Mesenteric fat pad (tissue), 1 donor: ENCODE results near the gene ILRUN. TPM values are rescaled to one million over a fixed set of nuclear protein-coding genes. Genes with fewer than 3 reads are reported as not detected.
"Not testable (repeated sequence)": the region's sequence is repeated elsewhere in the genome, so short reads cannot be mapped to it uniquely, and the experiment has no call there.

Experiments
- DNase-seq: peaks from one replicate; pipeline ENCODE4 v3.0.0-alpha.2; 2020; ENCODE audit warnings: low spot score
- long read RNA-seq: library from polyadenylated mRNA; unstranded; transcript quantifications from one replicate; pipeline ENCODE4 v2.0.0, GENCODE V29; 2020
- total RNA-seq: library from RNA; stranded (reverse); fragmentation: NEBNext Ultra II Directional; extraction: Animal tissue kit (Norgen Biotek cat#: 25700); gene quantifications from one replicate; pipeline ENCODE4 v1.2.1, GENCODE V29; 2021
- donor health status: DM: yes; HTN: yes; CAD: no.

ILRUN gene
- 85.3 TPM for total RNA-seq
- long read RNA-seq, full-length matches to known transcripts = 1 of 45 reads
- long read RNA-seq, partial matches to known transcripts = 0 of 45 reads
- long read RNA-seq, other reads (novel, unspliced or antisense) = 44 of 45 reads

DNA sequence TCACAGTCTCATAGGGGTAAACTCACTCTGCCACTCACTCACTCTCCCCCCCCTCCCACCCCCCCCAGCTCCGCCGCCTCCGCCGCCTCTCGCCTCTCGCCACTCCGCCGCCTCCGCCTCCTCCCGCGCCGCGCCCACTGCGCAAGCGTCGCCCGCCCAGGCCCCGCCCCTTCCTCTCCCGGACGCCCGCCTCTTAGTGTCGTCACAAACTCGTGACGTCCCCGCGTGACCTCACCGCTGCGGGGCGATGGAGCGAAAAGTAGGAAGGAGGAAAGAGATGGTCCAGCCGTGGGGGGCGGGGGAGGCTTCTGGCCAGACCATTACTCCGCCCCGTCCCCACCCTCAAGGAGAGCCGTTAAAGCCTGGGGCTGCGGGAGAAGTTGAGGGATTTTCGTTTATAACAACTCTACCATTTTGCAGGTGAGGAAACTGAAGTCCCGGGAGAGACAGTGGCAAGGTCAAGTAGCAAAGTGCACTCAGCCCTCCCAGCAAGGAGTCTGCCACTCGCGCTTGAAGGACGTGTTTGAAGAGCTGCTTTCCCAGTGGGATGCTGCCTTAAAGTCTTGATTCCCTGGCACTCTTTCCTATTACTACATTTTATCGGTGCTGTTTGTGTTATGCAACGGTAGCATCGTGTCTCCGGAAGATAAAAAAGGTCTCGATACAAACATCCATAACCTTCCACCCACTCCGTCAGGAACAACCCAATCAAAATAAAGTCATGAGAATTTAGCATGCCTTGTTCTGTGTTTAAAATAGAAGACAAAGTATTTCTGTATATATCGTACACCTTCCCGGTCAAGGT is at the start of gene ILRUN:
Gene ILRUN (minus strand): TSS at position 29 of the 805 bp plus-strand sequence. CDS start 164 bp downstream, outside the sequence.
- DNase-seq = peak; percentile 100

DNA sequence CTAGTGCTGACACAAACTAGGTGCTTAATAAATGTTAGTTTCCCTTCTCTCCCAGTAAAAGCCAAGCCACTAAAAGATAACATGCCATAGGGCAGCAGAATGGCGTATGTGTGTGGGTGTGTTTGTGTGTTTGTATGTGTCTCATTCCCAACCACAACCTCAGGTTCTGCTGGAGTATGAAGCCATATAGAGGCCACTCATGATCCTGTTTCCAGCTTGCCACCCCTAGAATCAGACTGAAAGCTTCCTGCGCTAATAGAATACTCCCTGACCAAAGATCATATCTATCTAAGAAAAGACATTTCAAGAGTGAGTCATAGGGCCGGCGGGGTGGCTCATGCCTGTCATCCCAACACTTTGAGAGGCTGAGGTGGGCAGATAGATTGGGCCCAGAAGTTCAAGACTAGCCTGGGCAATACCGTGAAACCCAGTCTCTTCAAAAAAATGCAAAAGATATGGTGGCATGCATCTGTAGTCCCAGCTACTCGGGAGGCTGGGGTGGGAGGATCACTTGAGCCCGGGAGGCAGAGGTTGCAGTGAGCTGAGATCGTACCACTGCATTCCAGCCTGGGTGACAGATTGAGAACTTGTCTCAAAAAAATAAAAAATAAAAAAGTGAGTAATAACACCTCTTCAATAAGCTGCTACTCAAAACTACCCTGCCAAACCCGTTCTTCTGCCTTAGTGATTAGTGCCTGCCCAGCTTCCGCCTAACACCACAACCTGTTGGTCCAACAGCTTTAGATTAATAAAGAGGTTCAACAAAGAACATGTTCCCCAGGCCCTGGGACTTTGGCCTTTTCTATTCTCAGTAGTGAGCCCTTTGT is 48.9 kb upstream of the ILRUN start:
- DNase-seq = peak; percentile 62

DNA sequence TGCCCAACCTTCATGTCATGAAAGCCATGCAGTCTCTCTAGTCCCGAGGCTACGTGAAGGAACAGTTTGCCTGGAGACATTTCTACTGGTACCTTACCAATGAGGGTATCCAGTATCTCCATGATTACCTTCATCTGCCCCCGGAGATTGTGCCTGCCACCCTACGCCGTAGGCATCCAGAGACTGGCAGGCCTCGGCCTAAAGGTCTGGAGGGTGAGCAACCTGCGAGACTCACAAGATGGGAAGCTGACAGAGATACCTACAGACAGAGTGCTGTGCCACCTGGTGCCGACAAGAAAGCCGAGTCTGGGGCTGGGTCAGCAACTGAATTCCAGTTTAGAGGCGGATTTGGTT is 47.7 kb upstream of the ILRUN start:
- DNase-seq = peak; percentile 43

DNA sequence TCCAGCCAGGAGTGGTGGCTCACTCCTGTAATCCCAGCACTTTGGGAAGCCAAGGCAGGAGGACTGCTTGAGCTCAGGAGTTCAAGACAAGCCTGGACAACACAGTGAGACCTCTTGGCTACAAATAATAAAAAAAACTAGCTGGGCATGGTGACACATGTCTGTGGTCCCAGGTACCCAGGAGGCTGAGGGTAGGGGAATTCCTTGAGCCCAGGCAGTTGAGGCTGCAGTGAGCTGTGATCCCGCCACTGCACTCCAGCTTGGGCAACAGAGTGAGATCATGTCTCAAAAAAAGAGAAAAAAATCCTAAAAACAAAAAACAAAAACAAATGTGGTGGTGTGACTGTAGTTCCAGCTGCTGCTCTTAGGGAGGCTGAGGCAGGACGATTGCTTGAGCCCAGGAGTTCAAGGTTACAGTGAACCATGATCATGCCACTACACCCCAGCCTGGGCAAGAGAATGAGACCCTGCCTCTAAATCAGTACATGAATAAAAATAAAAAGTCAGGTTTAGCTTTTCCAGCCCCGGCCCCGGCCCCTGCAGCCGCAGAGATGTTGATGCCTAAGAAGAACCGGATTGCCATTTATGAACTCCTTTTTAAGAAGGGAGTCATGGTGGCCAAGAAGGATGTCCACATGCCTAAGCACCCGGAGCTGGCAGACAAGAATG is 47.2 kb upstream of the ILRUN start:
- peak; percentile 53 for DNase-seq

DNA sequence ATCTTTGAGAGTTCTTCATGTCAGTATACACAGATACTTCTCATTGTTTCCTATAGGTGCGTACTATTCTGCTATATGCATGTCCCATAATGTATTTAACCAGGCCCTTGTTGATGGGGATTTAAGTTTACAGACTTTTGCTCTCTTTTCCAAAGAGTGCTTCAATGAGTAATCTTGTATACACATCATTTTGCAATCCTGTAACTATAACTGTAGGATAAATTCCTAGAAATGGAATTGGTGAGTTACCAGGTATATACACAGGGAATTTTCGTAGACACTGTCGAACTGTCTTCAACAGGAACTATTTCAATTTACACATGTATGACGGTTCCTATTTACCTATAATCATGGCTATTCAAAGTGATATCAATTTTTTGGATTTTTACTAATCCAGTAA is 45.5 kb upstream of the ILRUN start:
- DNase-seq = no peak

- DNase-seq = no peak
Observed at GRCh38 chr6:34736823-34737222, 40.3 kb upstream of the ILRUN start.

DNA sequence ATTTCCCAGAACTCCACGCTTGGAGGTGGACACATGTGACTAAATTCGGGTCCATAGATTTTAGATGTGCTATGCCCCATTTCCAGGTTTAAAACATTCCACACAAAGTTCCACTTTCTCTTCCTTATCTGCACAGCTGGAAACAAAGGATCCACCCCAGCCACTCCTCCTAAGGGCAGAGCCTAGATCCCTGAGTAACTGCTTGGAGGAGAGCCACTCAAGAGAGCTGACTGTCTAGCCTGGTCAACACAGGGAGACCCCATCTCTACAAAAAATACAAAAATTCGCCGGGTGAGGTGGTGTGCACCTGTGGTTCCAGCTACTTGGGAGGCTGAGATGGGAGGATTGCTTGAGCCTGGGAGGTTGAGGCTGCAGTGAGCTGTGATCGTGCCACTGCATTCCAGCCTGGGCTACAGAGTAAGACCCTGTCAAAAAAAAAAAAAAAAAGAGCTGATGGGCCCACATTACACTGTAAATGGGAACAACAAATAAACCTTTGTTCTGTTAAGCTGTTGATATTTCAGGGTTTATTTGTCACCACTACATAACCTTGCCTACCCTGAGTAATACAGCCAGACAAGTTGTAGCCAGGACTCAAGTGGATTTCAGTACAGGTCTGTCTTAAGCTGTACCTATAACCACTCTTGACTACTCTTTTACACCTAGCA is 35.0 kb upstream of the ILRUN start:
- no peak for DNase-seq

DNA sequence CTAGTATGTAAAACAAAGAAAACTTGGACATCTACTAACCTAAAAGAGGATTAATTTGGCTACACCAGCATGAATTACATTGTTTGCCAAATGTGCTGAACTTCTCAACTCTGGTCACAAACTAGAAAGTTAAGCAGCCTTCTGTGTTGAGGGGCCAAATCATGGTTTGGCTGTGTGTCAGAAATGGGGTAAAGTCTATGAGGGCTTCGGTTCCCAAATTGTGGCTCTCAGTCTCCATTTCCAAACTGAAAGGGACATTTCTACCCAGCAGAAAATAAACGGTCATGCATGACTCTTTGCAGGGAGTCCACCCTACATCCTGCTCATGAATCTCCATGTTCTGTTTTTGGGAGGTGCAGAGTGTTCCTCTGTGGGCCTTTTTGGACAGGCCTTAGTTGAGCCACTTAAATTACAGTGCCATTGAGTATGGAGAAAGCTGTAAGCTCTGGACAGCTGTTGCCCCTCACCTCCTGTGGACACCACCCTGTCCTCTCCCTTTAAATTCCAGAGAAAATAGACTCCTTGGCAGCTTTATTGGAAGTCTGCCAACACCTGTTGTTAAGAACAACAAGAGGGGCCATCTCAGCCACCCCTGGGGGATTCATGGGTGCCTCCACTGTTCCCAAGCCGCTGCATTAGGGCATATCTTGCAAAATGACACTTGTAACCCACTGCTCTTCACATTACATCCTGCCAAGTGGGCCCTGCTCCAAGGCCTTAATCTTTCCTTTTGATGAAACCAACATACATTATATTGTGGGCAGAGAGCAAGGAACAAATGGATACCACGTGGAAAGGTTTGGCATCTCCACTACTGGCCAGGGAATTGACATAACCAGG is 33.3 kb upstream of the ILRUN start:
- DNase-seq = no peak

- no peak for DNase-seq
Observed at GRCh38 chr6:34726055-34726454, 29.5 kb upstream of the ILRUN start.

DNA sequence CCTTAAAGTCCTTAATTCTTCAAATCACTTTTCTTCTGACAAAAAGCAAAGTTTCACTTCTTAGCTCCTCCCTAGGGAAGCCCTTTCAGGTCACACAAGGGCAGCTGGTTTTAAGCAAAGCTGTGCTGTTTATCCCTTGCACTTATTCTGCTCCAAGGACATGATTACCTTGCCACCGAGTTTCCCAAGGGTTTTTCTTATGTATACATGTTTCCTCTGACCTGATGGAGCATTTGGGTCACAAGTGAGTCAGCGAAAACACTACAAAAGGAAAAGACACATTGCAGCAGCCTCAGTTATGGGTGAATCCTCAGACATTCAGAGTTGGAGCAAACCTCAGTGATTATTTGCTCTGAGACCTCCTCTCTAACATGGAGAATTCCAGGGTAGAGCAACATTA is 26.6 kb upstream of the ILRUN start:
- DNase-seq = no peak

- no peak for DNase-seq
Observed at GRCh38 chr6:34722451-34722850, 25.9 kb upstream of the ILRUN start.

DNA sequence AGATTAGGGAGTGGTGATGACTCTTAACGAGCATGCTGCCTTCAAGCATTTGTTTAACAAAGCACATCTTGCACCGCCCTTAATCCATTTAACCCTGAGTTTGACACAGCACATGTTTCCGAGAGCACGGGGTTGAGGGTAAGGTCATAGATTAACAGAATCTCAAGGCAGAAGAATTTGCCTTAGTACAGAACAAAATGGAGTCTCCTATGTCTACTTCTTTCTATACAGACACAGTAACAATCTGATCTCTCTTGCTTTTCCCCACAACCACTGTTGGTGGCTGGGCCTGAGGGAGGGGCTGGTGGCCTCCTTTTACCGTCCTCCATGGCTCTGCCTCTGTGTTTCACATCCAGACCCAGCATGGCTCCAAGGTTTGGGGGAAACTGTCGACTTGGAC is 23.6 kb upstream of the ILRUN start:
- not testable (repeated sequence) for DNase-seq

DNA sequence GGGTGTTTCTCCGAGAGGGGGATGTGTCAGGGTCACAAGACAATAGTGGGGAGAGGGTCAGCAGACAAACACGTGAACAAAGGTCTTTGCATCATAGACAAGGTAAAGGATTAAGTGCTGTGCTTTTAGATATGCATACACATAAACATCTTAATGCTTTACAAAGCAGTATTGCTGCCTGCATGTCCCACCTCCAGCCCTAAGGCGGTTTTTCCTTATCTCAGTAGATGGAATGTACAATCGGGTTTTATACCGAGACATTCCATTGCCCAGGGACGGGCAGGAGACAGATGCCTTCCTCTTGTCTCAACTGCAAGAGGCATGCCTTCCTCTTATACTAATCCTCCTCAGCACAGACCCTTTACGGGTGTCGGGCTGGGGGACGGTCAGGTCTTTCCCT is 23.1 kb upstream of the ILRUN start:
- not testable (repeated sequence) for DNase-seq

GRCh38 chr6:34718976-34719375 is 22.4 kb upstream of the ILRUN start:
- no peak for DNase-seq

DNA sequence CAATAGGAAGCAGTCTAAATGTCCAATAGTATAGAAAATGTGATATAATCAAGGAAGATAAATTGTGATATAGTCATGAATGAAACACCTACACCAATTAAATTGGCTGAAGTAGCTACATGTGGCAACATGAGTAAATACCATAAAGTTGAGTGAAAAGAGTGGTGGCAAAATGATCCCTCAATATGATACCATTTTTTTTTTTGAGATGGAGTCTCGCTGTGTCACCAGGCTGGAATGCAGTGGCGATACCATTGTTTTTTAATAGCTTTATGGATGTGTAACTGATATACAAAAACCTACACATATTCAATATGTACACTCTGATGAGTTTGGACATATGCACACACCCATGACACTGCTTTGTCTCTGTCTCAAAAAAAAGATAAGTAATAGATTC is 20.9 kb upstream of the ILRUN start:
- no peak for DNase-seq

GRCh38 chr6:34714663-34715062 is 18.1 kb upstream of the ILRUN start:
- DNase-seq = no peak

DNA sequence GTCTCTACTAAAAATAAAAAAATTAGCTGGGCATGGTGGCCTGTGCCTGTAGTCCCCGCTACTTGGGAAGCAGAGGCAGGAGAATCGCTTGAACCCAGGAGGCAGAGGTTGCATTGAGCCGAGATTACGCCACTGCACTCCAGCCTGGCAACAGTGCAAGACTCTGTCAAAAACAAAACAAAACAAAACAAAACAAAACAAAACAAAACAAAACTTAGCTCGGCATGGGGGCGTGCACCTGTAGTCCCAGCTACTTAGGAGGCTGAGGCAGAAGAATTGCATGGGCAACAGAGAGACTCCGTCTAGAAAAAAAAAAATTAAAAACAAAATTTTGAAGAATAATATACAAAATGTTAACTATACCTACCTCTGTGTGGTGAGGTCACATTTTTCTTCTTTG is 16.3 kb upstream of the ILRUN start:
- not testable (repeated sequence) for DNase-seq

DNA sequence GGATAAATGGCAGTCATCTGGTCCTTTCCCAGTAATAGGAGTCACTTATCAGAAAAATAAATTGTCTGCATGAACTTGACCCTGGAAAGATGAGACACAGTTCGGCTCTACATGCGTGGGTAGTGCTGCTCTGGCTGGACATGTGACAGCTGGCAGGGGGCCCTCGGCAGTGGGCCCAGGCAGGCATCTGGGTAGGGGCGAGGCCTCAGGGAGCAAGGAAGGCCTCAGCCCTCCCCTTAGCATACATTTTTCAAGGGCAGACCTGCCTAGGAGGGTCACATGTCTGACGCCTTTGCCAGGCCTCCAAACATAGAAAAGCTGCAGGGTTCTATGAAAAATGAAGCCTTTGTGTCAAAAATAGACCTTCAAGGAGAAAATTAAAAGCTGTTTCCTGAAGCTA is 12.8 kb upstream of the ILRUN start:
- no peak for DNase-seq

GRCh38 chr6:34705241-34705640 is 8.7 kb upstream of the ILRUN start:
- DNase-seq = no peak

GRCh38 chr6:34701199-34701598 is 4.6 kb upstream of the ILRUN start:
- DNase-seq = no peak
